HG03159 (cell line): ENCODE results near the gene ST14.
"Not testable (repeated sequence)": the region's sequence is repeated elsewhere in the genome, so short reads cannot be mapped to it uniquely, and the experiment has no call there.

ENCODE experiments used
- ATAC-seq: cut with Tn5 transposase; IDR thresholded peaks from one replicate; pipeline ENCODE4 v1.9.1; 2021; ENCODE audit warnings: mild to moderate bottlenecking, moderate library complexity; ENCODE audit not compliant: unreplicated experiment

Gene ST14

GRCh38 chr11:130163346-130164220, 4.0 kb downstream of the ST14 start:
- no peak for ATAC-seq

GRCh38 chr11:130164221-130164570, 4.6 kb downstream of the ST14 start:
- ATAC-seq, result no peak

- ATAC-seq, result no peak
These were observed 6.2 kb downstream of the ST14 start for GRCh38 chr11:130165601-130166456.

- peak; percentile 68 for ATAC-seq
These were observed 6.8 kb downstream of the ST14 start for GRCh38 chr11:130166457-130166784.

GRCh38 chr11:130167146-130167545, 7.6 kb downstream of the ST14 start:
- no peak for ATAC-seq

- ATAC-seq, result no peak
These were observed 8.5 kb downstream of the ST14 start for GRCh38 chr11:130168105-130168504.

GRCh38 chr11:130170345-130170744, 10.8 kb downstream of the ST14 start:
- no peak for ATAC-seq

- no peak for ATAC-seq
These were observed 12.0 kb downstream of the ST14 start for GRCh38 chr11:130171534-130171933.

GRCh38 chr11:130172001-130172400, 12.4 kb downstream of the ST14 start:
- not testable (repeated sequence) for ATAC-seq

GRCh38 chr11:130174642-130175041, 15.1 kb downstream of the ST14 start:
- ATAC-seq, result no peak

- ATAC-seq, result no peak
These were observed 16.3 kb downstream of the ST14 start for GRCh38 chr11:130175898-130176297.

- no peak for ATAC-seq
These were observed 18.2 kb downstream of the ST14 start for GRCh38 chr11:130177782-130178181.

GRCh38 chr11:130178441-130179339, 19.1 kb downstream of the ST14 start:
- ATAC-seq, result no peak

GRCh38 chr11:130179396-130180306, 20.1 kb downstream of the ST14 start:
- ATAC-seq, result no peak

- ATAC-seq, result peak; percentile 33
These were observed 20.9 kb downstream of the ST14 start for GRCh38 chr11:130180491-130180890.

- no peak for ATAC-seq
These were observed 21.3 kb downstream of the ST14 start for GRCh38 chr11:130180896-130181294.

- peak; percentile 78 for ATAC-seq
These were observed 22.0 kb downstream of the ST14 start for GRCh38 chr11:130181295-130182272.

GRCh38 chr11:130183878-130184610, 24.5 kb downstream of the ST14 start:
- ATAC-seq, result no peak
